ENCODE data around the gene TOP1.

The TOP1 gene

GRCh38 chr20:41038149-41038877 lies 9.7 kb downstream of the TOP1 start:
- no peak for DNase-seq

DNA sequence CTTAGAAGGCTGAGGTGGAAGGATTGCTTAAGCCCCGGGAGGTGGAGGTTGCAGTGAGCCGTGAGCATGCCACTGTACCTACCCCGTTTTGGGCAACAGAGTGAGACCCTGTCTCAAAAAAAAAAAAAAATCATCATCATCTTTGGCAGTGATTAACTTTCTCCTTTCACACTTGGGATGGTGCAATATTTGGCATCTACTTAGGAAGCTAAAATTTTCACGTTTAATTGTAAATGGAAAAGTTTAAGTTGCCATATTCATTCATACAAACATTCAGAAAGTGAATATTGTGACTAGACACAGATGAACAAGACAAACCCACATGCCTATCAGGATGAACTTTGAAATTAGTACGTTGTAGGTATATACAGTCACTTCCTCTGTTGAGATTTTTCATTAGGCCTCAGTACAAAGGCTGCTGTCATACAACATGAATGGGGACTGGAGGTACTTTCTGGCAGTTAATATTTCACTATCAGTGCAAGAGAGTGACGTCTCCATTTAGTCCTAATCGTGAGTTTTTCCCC lies 10.3 kb downstream of the TOP1 start:
- no peak for DNase-seq

- no peak for DNase-seq
Observed at GRCh38 chr20:41040855-41041254, 12.2 kb downstream of the TOP1 start.

DNA sequence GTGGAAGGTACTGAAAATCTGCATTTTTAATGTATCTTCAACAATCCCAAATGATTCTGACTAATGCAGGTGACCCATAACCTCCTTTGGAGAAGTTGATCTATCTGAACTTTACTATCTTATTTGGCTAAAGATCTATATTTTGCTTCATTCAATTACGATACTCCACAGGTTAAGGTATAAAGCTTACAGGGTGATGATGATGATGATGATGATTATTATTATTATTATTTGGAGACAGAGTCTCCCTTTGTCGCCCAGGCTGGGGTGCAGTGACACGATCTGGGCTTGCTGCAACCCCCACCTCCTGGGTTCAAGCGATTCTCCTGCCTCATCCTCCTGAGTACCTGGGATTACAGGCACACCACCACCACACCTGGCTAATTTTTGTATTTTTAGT lies 13.1 kb downstream of the TOP1 start:
- no peak for DNase-seq

DNA sequence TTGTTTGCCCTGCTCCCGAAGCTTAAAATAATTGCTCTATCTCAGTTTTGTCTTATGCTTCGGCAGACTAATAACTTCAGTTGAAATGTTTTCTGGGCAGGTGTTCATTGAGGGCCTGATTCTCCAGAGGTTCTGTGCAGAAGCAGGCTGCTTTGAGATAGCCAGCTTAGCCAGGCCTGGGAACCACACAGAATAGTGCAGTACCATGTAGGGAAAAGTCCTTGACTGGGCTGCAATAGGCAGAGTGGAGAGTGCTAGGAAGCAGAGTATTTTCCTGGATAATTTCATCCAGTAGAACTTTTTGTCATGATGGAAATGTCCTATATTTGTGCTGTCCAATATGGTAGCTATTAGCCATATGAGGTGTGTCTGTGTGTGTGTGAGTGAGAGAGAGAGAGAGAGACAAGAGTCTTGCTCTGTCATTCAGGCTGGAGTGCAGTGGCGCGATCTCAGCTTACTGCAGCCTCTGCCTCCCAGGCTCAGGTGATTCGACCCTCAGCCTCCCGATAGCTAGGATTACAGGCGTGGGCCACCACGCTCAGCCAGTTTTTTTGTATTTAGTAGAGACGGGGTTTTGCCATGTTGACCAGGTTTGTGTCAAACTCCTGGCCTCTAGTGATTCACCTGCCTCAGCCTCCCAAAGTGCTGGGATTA lies 15.9 kb downstream of the TOP1 start:
- DNase-seq = peak; percentile 15

GRCh38 chr20:41045671-41046070 lies 17.0 kb downstream of the TOP1 start:
- no peak for DNase-seq

DNA sequence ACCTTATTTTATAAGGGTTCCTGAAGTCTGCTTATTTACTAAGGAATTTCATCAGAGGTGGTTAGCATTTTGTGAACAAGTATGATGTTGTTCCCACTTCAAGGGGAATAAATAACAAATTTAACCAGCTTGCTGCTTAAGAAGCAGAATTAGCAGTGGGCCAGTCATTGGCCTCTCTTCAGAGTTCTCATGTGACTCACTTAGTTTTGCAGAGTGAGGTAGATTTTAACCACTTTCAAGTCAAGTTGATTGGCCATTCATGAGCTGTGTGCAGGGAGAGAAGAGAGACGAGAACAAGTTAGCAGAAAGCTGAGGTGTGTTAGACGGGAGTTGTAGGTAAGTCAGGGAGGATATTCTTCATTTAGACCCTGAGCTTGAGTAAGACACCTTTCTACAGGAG lies 18.1 kb downstream of the TOP1 start:
- DNase-seq = peak; percentile 8

- no peak for DNase-seq
Observed at GRCh38 chr20:41047279-41047974, 18.8 kb downstream of the TOP1 start.

- no peak for DNase-seq
Observed at GRCh38 chr20:41047975-41048305, 19.3 kb downstream of the TOP1 start.

DNA sequence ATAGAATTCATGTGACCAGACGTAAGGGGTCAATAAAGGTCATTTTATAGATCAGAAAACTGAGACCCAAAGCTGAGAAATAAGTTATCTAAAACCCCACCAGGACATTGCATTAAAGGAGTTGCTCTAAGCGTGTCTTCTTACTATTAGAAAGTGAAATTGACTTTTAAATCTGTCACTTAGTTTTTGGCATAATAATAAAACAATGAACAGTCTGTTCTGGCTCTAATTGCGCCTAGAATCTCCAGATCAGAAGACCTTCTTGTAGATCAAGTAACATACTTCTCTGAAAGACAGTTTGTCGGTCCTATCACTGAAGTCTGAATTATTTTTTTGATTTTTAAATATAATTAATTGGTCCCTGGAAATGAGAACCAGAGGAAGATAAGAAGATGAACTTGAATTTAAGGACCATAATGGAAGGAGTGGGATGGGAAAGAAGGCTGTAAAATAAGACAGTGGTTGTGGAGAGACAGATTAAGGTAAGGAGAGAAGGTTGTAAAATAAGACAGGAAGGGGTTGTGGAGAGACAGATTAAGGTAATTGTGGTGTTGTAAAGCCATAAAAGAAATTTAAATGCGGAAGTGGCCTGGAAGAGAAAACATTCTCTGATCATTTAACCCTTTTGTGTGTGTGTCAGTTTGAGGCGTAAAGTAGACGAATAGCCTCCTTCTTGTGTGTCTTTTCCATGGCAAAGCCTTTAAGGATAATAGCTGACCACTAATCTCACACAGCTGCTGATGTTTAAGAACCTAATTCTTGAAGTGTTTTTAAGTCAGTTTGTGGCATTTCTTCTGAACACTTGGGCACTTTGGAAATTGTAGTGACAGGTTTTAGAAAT lies 20.1 kb downstream of the TOP1 start:
- peak; percentile 13 for DNase-seq

DNA sequence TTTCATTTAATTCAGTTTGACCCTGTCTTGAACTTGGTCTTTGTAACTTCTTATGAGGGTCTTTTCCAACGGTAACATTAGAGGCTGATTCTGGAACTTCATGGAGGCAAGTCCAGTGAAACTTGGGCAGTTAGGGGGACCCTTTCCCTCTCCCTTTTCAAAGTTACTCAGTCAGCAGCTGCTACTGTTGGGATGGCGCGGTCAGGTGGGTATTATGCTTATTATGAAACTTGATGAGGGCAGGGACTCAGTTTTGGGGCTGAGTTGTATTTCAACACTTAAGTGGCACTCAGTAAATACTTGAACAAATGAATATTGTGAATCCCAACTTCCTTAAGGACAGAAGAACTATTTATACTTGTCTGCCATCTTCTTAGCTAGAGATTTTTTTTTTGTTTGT lies 20.8 kb downstream of the TOP1 start:
- DNase-seq = peak; percentile 24

DNA sequence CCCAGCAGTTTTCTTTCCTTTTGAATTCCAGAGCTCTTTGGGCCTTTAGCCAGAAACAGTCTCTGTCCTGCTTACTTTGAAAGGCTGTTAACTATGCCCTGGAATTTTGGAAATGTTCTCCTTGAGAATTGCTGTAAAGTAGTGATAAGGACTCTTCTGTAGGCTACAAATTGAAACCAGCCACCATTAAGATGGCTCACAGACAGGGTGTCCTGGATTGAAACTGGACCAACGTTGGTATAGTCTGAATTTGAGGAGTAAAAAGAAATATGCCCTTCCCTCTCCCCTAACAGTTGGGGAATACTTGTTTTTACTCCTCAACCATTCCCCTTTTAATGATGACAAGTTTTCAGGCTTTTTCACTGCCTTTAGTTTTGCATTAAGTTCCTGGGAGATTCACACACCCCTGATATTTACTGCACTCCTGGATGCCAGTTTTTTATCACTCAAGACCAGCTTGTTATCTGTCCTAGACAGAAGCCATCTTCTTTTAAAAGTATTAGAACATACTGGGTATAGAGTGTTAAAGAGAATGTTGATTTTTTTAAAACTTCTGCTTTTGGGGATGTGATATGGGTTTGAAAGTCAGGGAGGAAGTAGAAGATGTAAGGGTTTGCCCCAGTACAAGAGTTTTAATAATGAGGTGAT lies 21.9 kb downstream of the TOP1 start:
- no peak for DNase-seq

DNA sequence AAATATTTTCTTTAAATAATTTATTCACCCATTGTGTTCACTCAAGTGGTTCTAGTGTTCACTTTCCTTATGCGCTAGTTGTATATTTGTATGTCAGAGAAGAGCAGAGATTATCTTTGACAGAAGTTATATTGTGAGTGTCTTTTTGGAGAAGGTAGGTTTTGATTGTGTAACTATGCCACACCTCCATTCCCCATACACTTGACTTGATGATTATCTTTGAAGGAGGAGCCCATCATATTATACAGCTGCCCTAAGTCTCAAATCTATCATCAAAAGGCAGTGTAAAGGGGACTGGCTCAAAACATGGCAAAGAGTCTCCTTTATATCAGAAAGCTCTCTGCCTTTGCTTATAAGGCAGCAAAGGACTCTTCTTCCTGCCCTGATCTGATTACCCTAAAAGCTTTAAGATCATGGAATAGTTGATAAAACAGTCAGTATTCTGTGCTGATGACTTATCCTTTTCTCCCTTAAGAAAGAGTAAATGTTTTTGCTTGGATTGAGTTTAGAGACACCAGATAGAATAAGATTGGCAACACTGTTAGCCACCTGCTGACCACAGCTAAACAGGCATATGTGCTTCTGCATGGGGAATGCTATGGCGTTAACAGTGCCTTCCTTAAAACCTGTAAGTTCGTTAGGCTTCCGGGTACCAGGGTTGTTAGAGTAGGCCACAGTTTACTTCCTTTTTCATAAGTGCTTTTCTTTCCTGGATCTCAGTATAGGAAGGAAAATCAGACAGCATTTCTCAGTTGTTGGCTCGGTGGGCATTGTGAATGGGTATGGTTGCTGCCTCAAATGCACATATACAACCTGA lies 22.6 kb downstream of the TOP1 start:
- DNase-seq = no peak

GRCh38 chr20:41052742-41053419 lies 24.3 kb downstream of the TOP1 start:
- DNase-seq = no peak

- no peak for DNase-seq
Observed at GRCh38 chr20:41054070-41054846, 25.6 kb downstream of the TOP1 start.

DNA sequence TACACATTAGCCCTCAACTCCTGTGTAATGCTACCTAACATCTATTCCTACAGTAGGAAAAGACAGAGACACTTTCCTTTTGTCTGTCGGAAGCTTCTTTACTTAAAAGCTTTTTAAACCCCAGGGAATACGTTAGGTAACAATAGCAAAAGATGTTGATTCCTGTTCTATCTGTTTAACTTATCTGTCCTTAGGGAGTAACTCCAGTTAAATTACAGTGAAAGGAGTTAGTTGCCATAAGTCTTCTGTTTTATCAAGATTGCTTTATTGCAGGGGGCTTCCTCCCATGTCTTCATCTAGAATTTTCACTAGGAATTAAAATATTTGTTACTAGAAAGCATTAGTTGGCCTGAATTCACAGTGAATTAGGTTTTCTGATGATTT lies 26.2 kb downstream of the TOP1 start:
- DNase-seq = no peak

- no peak for DNase-seq
Observed at GRCh38 chr20:41055679-41056078, 27.1 kb downstream of the TOP1 start.

GRCh38 chr20:41057999-41058673 lies 29.5 kb downstream of the TOP1 start:
- peak; percentile 60 for DNase-seq
